Panc1 (cell line): ENCODE results near the gene LRRC59.

Experiments
- CTCF ChIP-seq: fragments of 450-650 bp; IDR thresholded peaks from 2 replicates; pipeline ENCODE4 v1.5.1; 2017; ENCODE audit warnings: mild to moderate bottlenecking
- POLR2AphosphoS5 ChIP-seq: IDR thresholded peaks from 2 replicates; pipeline ENCODE4 v1.6.1; 2012; ENCODE audit warnings: mild to moderate bottlenecking, low read depth, low read length, moderate library complexity
- REST ChIP-seq, 2 experiments: IDR thresholded peaks; 2 replicates each; pipeline ENCODE4 v1.6.1; 2011 to 2012; ENCODE audit warnings: low read depth in 2 of 2, control low read depth in 1 of 2, low read length in 1 of 2, mild to moderate bottlenecking in 1 of 2, moderate library complexity in 1 of 2; ENCODE audit not compliant: insufficient read depth in 1 of 2
- SIN3A ChIP-seq: IDR thresholded peaks from 2 replicates; pipeline ENCODE4 v1.6.1; 2012; ENCODE audit warnings: low read depth, mild to moderate bottlenecking, low read length, moderate library complexity, borderline replicate concordance; ENCODE audit not compliant: insufficient read depth
- TCF7L2 ChIP-seq: IDR thresholded peaks from 2 replicates; pipeline ENCODE4 v1.6.1; 2011; ENCODE audit warnings: mild to moderate bottlenecking, low read depth, low read length, inconsistent platforms

- TF ChIP-seq CTCF (no peak), TCF7L2 (no peak), REST (IDR thresholded peaks at IDR 0.05; ENCODE audit: insufficient read depth in 1 of 2, low read depth in 2 of 2, low read length in 1 of 2) (no peak), POLR2AphosphoS5 (no peak), SIN3A (0 out of 2 replicates have a peak, but pooled peaks have one; percentile 39)
Measured at GRCh38 chr17:50346313-50347116, 50.8 kb downstream of the LRRC59 start.
